Measurements from ENCODE around the gene ABCC1.
A peak's percentile ranks its signal among the peaks of the same experiment; 100 is the strongest.

ABCC1 gene

DNA sequence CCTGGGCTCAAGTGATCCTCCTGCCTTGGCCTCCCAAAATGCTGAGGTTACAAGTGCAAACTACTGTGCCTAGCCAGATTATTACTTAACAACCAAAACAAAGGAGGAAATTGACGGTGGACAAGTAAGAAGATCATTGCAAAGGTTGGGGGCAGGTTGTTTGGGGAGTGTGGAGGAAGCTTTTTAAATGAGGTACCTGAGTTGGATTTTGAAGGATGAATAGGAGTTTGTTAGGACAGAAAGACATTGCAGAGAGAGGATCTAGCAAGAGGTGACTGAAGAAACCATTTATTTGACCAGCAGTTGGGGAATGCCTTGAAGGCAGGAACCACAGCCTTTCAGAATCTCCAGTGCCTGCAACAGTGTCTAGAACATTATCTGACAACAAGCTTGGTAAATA is 51.3 kb downstream of the ABCC1 start:
- DNase-seq: no peak

GRCh38 chr16:16001596-16002255 is 52.3 kb downstream of the ABCC1 start:
- no peak for DNase-seq

DNA sequence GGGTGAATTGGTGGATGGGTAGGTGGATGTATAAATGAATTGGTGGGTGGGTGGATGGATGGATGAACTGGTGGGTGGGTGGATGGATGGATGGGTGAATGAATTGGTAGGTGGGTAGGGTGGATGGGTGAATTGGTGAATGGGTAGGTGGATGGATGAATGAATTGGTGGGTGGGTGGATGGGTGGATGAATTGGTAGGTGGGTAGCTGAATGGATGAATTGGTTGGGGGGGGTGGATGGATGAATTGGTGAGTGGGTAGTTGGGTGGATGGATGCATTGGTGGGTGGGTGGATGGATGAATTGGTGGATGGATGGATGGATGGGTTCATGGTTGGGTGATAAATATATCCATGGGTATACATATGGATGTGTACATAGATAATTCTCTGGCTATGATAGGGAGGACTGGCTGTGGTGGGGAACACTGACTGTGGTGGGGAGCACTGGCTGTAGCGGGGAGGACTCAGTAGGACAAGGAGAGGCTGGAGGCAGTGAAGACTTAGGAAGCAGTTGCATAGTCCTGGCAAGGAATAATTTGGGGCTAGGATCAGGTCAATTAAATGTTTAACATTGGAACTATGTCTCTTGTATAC is 54.4 kb downstream of the ABCC1 start:
- DNase-seq: no peak

- DNase-seq: no peak
Measured at GRCh38 chr16:16004314-16004749, 54.9 kb downstream of the ABCC1 start.

DNA sequence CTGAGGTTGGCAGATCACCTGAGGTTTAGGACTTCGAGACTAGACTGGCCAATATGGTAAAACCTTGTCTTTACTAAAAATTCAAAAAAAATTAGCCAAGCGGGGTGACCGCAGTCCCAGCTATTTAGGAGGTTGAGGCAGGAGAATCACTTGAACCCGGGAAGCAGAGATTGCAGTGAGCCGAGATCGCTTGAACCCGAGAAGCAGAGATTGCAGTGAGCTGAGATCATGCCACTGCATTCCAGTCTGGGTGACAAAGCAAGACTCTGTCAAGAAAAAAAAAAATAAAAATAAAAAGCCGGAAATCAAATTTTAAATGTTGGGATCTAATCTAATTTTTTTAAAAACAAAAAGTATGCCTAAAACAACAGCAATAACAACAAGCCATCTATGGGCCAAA is 56.3 kb downstream of the ABCC1 start:
- DNase-seq: no peak

DNA sequence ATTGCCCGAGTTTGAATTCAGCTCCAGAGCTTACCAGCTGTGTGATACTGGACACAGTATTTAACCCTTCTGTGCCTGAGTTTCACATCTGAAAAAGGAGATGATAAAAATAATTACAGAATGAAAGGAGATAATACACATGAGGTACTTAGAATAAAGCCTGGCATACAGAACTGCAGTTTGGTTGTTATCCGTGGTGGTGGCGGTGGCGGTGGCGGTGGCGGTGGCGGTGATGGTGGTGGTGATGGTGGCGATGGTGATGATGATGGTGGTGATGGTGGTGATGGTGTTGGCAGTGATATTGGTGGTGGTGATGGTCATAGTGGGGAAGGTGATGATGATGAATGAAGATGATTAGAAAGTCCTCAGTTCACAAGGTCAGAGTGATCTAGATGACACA is 57.2 kb downstream of the ABCC1 start:
- DNase-seq: no peak

DNA sequence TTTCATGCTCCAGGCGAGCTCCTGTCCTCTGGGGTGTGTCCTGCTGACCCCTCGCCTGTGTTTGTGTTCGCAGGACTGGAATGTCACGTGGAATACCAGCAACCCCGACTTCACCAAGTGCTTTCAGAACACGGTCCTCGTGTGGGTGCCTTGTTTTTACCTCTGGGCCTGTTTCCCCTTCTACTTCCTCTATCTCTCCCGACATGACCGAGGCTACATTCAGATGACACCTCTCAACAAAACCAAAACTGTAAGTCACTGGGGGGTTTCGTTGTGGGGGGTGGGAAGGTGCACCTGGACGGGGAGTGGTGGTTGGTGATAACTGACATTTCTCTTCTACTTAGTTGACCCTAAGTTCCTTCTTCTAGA is 58.3 kb downstream of the ABCC1 start:
- no peak for DNase-seq

- no peak for DNase-seq
Measured at GRCh38 chr16:16008666-16009065, 59.2 kb downstream of the ABCC1 start.

- DNase-seq: no peak
Measured at GRCh38 chr16:16009401-16009800, 60.0 kb downstream of the ABCC1 start.

DNA sequence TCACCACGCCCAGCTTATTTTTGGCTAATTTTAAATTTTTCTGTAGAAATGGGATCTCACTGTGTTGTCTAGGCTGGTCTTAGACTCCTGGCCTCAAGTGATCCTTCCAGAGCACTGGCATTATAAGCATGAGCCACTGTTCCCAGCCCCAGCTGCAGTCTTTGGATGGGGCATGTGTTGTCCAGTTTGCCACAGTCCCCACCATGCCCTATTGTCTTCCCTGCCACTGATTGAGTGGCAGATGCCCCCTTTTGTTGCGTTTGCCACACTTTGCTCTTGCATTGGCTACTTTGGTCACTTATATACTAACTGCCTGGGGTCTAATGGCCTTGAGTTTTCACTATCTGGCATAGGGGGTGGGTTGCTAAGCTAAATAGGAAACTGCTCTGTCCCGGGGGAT is 60.8 kb downstream of the ABCC1 start:
- DNase-seq: no peak

DNA sequence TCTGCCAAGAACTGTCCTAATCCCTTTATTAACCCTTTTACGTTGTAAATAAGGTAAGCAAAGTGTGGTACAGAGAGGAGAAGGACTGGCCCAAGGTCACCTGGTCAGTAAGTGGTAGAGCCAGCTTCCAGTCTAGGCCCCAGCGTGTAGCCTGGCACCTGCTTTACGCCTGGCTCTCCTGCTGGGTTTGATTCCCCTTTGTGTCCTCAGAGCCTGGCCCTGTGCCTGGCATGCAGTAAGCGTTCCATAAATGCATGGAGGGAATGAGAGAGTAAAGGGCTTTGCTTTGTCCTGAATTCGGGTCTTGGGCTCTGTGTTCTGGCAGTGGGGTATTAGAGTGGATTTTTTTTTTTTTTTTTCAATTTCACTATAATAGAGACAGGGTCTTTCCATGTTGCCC is 62.7 kb downstream of the ABCC1 start:
- no peak for DNase-seq

GRCh38 chr16:16013812-16014211 is 64.4 kb downstream of the ABCC1 start:
- no peak for DNase-seq

DNA sequence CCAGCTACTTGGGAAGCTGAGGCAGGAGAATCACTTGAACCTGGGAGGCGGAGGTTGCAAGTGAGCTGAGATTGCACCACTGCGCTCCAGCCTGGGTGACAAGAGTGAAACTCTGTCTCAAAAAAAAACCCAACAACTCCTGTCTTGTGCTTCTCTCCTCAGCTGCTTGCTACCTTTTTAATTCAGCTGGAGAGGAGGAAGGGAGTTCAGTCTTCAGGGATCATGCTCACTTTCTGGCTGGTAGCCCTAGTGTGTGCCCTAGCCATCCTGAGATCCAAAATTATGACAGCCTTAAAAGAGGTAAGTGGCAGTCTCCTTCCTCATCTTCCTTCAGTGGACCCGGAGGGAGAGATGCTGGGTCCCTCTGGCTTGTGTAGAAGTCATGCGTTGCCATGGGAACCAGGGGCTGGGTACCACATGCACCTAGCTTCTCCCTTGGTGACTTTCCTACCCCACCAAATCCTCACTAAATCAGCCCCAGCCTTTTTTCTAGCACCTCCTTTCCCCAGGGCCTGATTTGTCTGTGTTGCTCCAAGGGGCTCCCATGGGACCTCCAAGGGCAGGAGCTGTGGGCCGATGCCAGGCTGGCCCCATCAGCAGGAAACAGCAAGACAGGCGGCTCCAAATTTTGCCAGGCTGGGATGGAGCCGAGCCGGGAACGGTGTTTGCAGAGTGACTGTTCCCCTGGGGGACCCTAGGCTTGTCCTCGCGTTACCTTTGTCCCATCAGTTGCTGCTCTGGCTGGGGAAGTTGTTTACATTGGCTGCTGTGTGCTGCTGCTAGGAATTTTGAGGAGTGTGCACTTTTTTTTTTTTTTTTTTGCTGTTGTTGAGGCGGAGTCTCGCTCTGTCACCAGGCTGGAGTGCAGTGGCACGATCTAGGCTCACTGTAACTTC is 65.2 kb downstream of the ABCC1 start:
- DNase-seq: no peak

GRCh38 chr16:16015849-16016248 is 66.4 kb downstream of the ABCC1 start:
- no peak for DNase-seq

- no peak for DNase-seq
Measured at GRCh38 chr16:16016388-16016964, 67.1 kb downstream of the ABCC1 start.

DNA sequence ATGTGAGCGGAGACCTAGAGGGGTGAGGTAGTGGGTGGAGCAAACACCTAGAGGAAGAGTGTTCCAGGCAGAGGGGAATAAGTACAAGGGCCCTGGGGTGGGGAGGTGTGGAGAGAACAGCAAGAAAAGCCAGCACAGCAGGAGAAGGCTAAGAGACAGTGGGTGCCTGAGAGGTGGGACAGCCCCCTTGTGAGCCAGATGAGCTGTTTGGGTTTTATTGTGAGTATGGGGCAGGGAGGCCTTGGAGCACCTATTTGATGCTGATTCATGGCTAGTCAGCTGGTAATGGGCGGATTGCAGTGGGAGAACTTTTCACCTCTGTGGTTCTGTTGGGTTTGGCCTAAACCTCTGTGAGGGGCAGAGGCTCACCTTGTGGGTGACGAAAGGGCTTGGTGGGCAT is 68.4 kb downstream of the ABCC1 start:
- no peak for DNase-seq

DNA sequence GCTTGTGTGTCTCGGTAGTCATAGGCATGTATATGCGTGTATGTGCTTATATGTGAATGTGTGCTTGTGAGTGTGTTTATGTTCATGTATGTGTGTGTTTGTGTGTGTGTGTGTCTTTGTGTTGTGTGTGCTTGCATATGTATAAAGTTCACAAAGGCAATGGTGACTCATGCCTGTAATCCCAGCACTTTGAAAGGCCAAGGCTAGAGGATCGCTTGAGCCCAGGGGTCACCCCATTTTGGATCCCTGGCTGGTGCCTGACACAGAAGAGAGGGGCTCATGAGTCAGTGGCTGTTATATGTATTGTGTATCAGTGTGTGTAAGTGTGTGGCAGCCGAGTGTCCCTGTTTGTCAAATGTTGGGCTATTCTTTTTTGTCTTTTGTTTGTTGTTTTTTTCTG is 69.3 kb downstream of the ABCC1 start:
- no peak for DNase-seq

DNA sequence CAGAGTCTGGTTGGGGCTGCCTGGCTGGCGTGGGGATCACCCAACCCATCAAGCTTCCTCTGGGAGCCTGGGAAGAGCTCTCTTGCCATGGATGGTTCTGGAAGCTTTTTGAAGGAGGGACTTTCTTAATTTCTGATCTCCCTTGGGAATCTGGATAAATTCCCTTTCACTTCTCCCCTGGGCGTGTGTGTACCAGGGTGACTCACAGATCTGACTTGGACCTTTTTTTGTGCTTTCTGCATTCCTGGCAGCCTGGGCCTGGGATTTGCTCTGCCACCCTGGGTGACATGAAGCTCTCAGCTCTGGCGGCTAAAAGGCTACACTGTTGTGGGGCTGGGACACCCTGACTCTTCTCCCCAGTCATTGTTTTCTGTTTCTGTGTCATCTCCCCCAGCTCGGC is 70.1 kb downstream of the ABCC1 start:
- DNase-seq: no peak

DNA sequence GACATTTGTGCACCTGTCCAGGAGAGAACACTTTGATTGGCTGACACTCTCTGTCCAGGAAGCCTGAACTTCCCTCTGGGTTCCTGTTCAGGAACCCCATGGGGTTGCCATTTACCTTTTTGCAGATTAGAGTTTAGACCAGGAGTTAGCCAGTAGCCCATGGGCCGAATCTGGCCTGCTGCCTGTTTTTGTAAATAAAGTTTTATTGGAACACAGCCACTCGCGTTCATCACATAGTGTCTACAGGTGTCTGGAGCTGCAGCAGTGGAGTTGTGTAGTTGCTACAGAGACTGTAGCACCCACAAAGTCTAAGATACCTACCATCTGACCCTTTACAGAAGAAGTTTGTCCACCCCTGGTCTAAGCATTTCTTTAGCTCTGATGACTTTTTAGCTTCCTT is 70.9 kb downstream of the ABCC1 start:
- no peak for DNase-seq

DNA sequence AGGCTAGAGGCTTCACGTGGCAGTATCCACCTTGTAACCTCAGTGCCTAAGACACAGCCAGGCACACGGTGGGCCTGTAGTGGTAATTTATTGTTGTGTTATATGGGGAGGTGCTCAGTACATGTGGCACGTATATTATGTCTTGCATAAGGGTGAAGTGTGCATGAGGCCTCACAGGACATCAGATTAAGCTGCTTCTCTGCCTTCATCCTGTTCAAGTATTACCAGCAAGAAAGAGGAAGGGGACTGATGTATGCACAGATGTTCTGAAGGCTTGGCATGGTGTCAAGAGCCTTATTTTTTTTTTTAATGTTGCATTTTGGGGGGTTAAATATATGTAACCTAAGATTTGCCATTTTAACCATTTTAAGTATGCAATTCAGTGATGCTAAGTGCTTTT is 71.6 kb downstream of the ABCC1 start:
- no peak for DNase-seq

DNA sequence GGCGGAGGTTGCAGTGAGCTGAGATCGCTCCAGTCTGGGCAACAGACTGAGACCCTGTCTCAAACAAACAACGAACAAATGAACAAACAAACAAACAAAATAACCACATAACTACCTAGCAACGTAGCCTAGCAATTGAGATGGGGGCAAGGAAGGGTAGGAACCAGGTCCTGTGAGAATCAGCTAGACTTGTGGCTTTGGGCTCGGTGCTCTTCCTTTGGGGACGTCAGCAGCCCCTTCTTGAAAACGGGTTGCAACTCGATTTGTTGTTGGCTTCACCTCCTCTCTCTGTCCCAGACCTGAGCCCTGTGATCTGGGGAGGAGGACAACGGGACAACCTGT is 72.2 kb downstream of the ABCC1 start:
- DNase-seq: no peak

DNA sequence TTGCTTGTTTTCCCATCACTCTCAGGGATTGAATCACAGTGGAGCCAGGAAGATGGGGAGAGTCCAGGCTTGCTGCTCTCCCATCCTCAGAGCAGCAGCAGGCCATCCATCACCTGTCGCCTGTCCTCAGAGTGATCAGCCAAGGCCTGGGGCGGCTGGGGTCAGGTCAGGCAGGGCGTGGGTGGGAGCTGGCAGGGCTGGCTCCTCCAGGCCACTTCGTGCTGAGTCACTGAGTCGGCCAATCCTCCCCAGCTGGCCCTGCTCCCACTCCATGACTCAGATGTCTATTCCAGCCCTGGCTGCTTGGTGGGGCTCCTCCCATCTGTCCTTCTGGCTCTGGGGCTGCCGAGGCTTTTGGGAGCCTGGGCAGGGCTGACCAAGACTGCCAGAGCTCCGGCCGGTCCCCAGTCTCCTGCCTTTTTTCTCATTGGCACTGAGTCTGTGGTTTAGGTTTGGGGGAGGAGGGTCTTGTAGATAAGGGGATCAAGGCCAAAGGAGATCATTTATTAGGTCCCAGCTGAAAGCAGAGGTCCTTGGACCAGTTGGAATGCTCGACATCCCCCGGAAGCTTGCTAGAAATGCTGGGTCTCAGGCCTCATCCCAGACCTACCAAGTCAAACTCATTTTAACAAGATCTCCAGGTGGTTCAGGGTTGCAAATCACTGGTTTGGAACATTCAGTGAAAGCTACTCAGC is 72.7 kb downstream of the ABCC1 start:
- peak; percentile 38 for DNase-seq

DNA sequence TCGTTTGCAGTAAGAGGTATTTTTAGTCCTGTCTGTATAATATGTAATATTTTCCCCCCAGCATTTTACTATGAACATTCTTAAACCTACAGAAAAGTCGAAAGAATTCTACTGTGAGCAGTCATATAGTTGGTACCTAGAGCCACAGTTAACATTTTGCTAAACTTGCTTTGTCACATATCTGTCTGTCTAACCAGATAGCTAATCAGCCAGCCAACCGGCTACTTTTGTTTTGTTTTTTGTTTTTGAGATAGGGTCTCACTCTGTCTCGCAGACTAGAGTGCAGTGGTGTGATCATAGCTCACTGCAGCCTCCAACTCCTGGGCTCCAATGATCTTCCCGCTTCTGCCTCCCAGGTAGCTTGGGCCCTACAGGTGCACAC is 73.3 kb downstream of the ABCC1 start:
- DNase-seq: no peak
